T-helper 2 cell treated with Interferon-gamma antibody and Interleukin-4, amounts not matched to agents 5 μg/mL and 100 μg/mL, for 36 hours (primary cell): ENCODE data around the gene CDIP1.

Experiments
- DNase-seq: peaks from one replicate; pipeline ENCODE4 v3.0.0; 2021; ENCODE audit warnings: low spot score
- H3K27ac Mint-ChIP-seq: one replicate; pipeline ENCODE4 v1.8.0; 2021; ENCODE audit warnings: mild to moderate bottlenecking, mixed read lengths
- H3K27me3 Mint-ChIP-seq: one replicate; pipeline ENCODE4 v1.8.0; 2021; ENCODE audit warnings: low read depth, mixed read lengths
- H3K36me3 Mint-ChIP-seq: one replicate; pipeline ENCODE4 v1.8.0; 2021; ENCODE audit warnings: low read depth, mixed read lengths
- H3K4me1 Mint-ChIP-seq: one replicate; pipeline ENCODE4 v1.8.0; 2021; ENCODE audit warnings: low read depth, mixed read lengths
- H3K4me3 Mint-ChIP-seq: one replicate; pipeline ENCODE4 v1.8.0; 2022; ENCODE audit warnings: mild to moderate bottlenecking, moderate library complexity, mixed read lengths
- H3K9me3 Mint-ChIP-seq: one replicate; pipeline ENCODE4 v1.8.0; 2021; ENCODE audit warnings: mixed read lengths

Gene CDIP1

GRCh38 chr16:4514606-4515005 lies 24.0 kb downstream of the CDIP1 start:
- Mint-ChIP-seq H3K36me3 (peaks cover 41% of the 10 kb centered on the region), H3K4me3 (peak overlapping the region; percentile 78), H3K9me3 (no peaks in the 10 kb centered on the region), H3K27me3 (no peaks in the 10 kb centered on the region), H3K4me1 (peaks cover 36% of the 10 kb centered on the region), H3K27ac (peak overlapping the region; percentile 92)
- DNase-seq = no peak

GRCh38 chr16:4513881-4514280 lies 24.7 kb downstream of the CDIP1 start:
- Mint-ChIP-seq H3K4me3 (peak overlapping the region; percentile 78), H3K27ac (peak overlapping the region; percentile 92), H3K36me3 (peaks cover 41% of the 10 kb centered on the region), H3K9me3 (no peaks in the 10 kb centered on the region), H3K4me1 (peaks cover 36% of the 10 kb centered on the region), H3K27me3 (no peaks in the 10 kb centered on the region)
- DNase-seq = no peak

- Mint-ChIP-seq H3K4me1 (peaks cover 36% of the 10 kb centered on the region), H3K27ac (peak overlapping the region; percentile 78), H3K36me3 (peaks cover 42% of the 10 kb centered on the region), H3K27me3 (no peaks in the 10 kb centered on the region), H3K4me3 (peak overlapping the region; percentile 12), H3K9me3 (no peaks in the 10 kb centered on the region)
- DNase-seq = no peak
Observed at GRCh38 chr16:4513086-4513860, 25.3 kb downstream of the CDIP1 start.

- Mint-ChIP-seq H3K27me3 (no peaks in the 10 kb centered on the region), H3K4me1 (peaks cover 36% of the 10 kb centered on the region), H3K4me3 (no peak overlapping the region), H3K9me3 (no peaks in the 10 kb centered on the region), H3K36me3 (peaks cover 50% of the 10 kb centered on the region), H3K27ac (peak overlapping the region; percentile 77)
- no peak for DNase-seq
Observed at GRCh38 chr16:4512473-4512872, 26.1 kb downstream of the CDIP1 start.

- Mint-ChIP-seq H3K4me1 (peaks cover 30% of the 10 kb centered on the region), H3K9me3 (no peaks in the 10 kb centered on the region), H3K36me3 (peaks cover 53% of the 10 kb centered on the region), H3K4me3 (no peak overlapping the region), H3K27me3 (no peaks in the 10 kb centered on the region), H3K27ac (peak overlapping the region; percentile 62)
- no peak for DNase-seq
Observed at GRCh38 chr16:4511441-4512082, 27.0 kb downstream of the CDIP1 start.

GRCh38 chr16:4510747-4511426 lies 27.7 kb downstream of the CDIP1 start:
- Mint-ChIP-seq H3K4me3 (no peak overlapping the region), H3K27ac (peak overlapping the region; percentile 62), H3K4me1 (peaks cover 31% of the 10 kb centered on the region), H3K9me3 (no peaks in the 10 kb centered on the region), H3K36me3 (peaks cover 58% of the 10 kb centered on the region), H3K27me3 (no peaks in the 10 kb centered on the region)
- no peak for DNase-seq

- Mint-ChIP-seq H3K27ac (no peak overlapping the region), H3K4me1 (peaks cover 31% of the 10 kb centered on the region), H3K27me3 (no peaks in the 10 kb centered on the region), H3K4me3 (no peak overlapping the region), H3K9me3 (no peaks in the 10 kb centered on the region), H3K36me3 (peaks cover 55% of the 10 kb centered on the region)
- no peak for DNase-seq
Observed at GRCh38 chr16:4510131-4510530, 28.4 kb downstream of the CDIP1 start.

- H3K36me3 Mint-ChIP-seq = peaks cover 53% of the 10 kb centered on the region
- H3K27ac Mint-ChIP-seq = no peak overlapping the region
Observed at GRCh38 chr16:4509420-4509819, 29.2 kb downstream of the CDIP1 start.

GRCh38 chr16:4508806-4509205 lies 29.8 kb downstream of the CDIP1 start:
- H3K36me3 Mint-ChIP-seq = peaks cover 54% of the 10 kb centered on the region
- H3K27me3 Mint-ChIP-seq = no peaks in the 10 kb centered on the region

More at GRCh38 chr16:4509420-4509819, 29.2 kb downstream of the CDIP1 start:
- H3K9me3 Mint-ChIP-seq = no peaks in the 10 kb centered on the region
- H3K4me1 Mint-ChIP-seq = peaks cover 31% of the 10 kb centered on the region
- DNase-seq = no peak
- H3K4me3 Mint-ChIP-seq = no peak overlapping the region
- no peaks in the 10 kb centered on the region for H3K27me3 Mint-ChIP-seq

GRCh38 chr16:4507588-4508345 lies 30.8 kb downstream of the CDIP1 start:
- no peak for DNase-seq
- H3K4me3 Mint-ChIP-seq = no peak overlapping the region
- H3K36me3 Mint-ChIP-seq = peaks cover 51% of the 10 kb centered on the region
- H3K27ac Mint-ChIP-seq = no peak overlapping the region
- H3K4me1 Mint-ChIP-seq = peaks cover 36% of the 10 kb centered on the region
- no peaks in the 10 kb centered on the region for H3K9me3 Mint-ChIP-seq
- no peaks in the 10 kb centered on the region for H3K27me3 Mint-ChIP-seq

More at GRCh38 chr16:4508806-4509205, 29.8 kb downstream of the CDIP1 start:
- DNase-seq = no peak
- Mint-ChIP-seq H3K4me3 (no peak overlapping the region), H3K27ac (no peak overlapping the region), H3K4me1 (peaks cover 30% of the 10 kb centered on the region), H3K9me3 (no peaks in the 10 kb centered on the region)

- Mint-ChIP-seq H3K27ac (peak overlapping the region; percentile 97), H3K4me1 (peaks cover 42% of the 10 kb centered on the region), H3K9me3 (no peaks in the 10 kb centered on the region), H3K4me3 (peak overlapping the region; percentile 83), H3K36me3 (peaks cover 39% of the 10 kb centered on the region), H3K27me3 (no peaks in the 10 kb centered on the region)
- peak; percentile 40 for DNase-seq
Observed at GRCh38 chr16:4506450-4506849, 32.1 kb downstream of the CDIP1 start.

- no peaks in the 10 kb centered on the region for H3K27me3 Mint-ChIP-seq
- H3K4me1 Mint-ChIP-seq = peaks cover 44% of the 10 kb centered on the region
- peaks cover 31% of the 10 kb centered on the region for H3K36me3 Mint-ChIP-seq
- peak; percentile 63 for DNase-seq
- H3K4me3 Mint-ChIP-seq = peak overlapping the region; percentile 83
- H3K27ac Mint-ChIP-seq = peak overlapping the region; percentile 97
- H3K9me3 Mint-ChIP-seq = no peaks in the 10 kb centered on the region
Observed at GRCh38 chr16:4505356-4506147, 33.0 kb downstream of the CDIP1 start.

- no peaks in the 10 kb centered on the region for H3K9me3 Mint-ChIP-seq
- DNase-seq = no peak
Observed at GRCh38 chr16:4501071-4501478, 37.5 kb downstream of the CDIP1 start.

More at GRCh38 chr16:4501071-4501478, 37.5 kb downstream of the CDIP1 start:
- Mint-ChIP-seq H3K36me3 (peaks cover 26% of the 10 kb centered on the region), H3K4me3 (no peak overlapping the region), H3K27ac (no peak overlapping the region), H3K4me1 (peaks cover 61% of the 10 kb centered on the region), H3K27me3 (no peaks in the 10 kb centered on the region)
